Stimulated activated memory B cell treated with anti-CD40 and anti-IgM and Interleukin-4, amounts not matched to agents 10 μg/mL and 1 μg/mL and 100 μg/mL, for 72 hours (primary cell): Measurements from ENCODE around the gene GCKR.
"Not testable (repeated sequence)": the region's sequence is repeated elsewhere in the genome, so short reads cannot be mapped to it uniquely, and the experiment has no call there.

Experiments used
- ATAC-seq: fragments of 150-1000 bp; cut with Tn5 transposase; 2 replicates; pipeline ENCODE4 v1.10.0; 2021
- H3K27ac Mint-ChIP-seq: one replicate; pipeline ENCODE4 v1.8.0; 2022; ENCODE audit warnings: mild to moderate bottlenecking, mixed read lengths
- H3K27me3 Mint-ChIP-seq: one replicate; pipeline ENCODE4 v1.8.0; 2022; ENCODE audit warnings: mixed read lengths
- H3K36me3 Mint-ChIP-seq: one replicate; pipeline ENCODE4 v1.8.0; 2022; ENCODE audit warnings: mixed read lengths
- H3K4me1 Mint-ChIP-seq: one replicate; pipeline ENCODE4 v1.8.0; 2022; ENCODE audit warnings: mixed read lengths
- H3K4me3 Mint-ChIP-seq: one replicate; pipeline ENCODE4 v1.8.0; 2022; ENCODE audit warnings: mild to moderate bottlenecking, moderate library complexity, mixed read lengths
- H3K9me3 Mint-ChIP-seq: one replicate; pipeline ENCODE4 v1.8.0; 2022; ENCODE audit warnings: mixed read lengths

GCKR gene

GRCh38 chr2:27539649-27540048 lies 43.0 kb downstream of the GCKR start:
- H3K9me3 Mint-ChIP-seq, H3K36me3 Mint-ChIP-seq, ATAC-seq, H3K4me3 Mint-ChIP-seq, H3K27ac Mint-ChIP-seq, H3K4me1 Mint-ChIP-seq: not testable (repeated sequence)
- H3K27me3 Mint-ChIP-seq = peaks cover 23% of the 10 kb centered on the region

GRCh38 chr2:27544143-27544821 lies 47.6 kb downstream of the GCKR start:
- no peak for ATAC-seq
- Mint-ChIP-seq H3K4me1 (no peaks in the 10 kb centered on the region), H3K4me3 (no peak overlapping the region), H3K36me3 (no peaks in the 10 kb centered on the region), H3K27me3 (no peaks in the 10 kb centered on the region), H3K27ac (no peak overlapping the region), H3K9me3 (peaks cover 2% of the 10 kb centered on the region)

GRCh38 chr2:27545348-27546141 lies 48.9 kb downstream of the GCKR start:
- no peaks in the 10 kb centered on the region for H3K4me1 Mint-ChIP-seq
- no peaks in the 10 kb centered on the region for H3K27me3 Mint-ChIP-seq
- H3K36me3 Mint-ChIP-seq = no peaks in the 10 kb centered on the region
- H3K27ac Mint-ChIP-seq = no peak overlapping the region
- H3K9me3 Mint-ChIP-seq = peaks cover 2% of the 10 kb centered on the region
- no peak overlapping the region for H3K4me3 Mint-ChIP-seq
- no peak for ATAC-seq

- Mint-ChIP-seq H3K4me3 (no peak overlapping the region), H3K27me3 (peaks cover 8% of the 10 kb centered on the region), H3K36me3 (no peaks in the 10 kb centered on the region), H3K27ac (no peak overlapping the region), H3K9me3 (peaks cover 2% of the 10 kb centered on the region), H3K4me1 (no peaks in the 10 kb centered on the region)
- no peak for ATAC-seq
These were observed 52.7 kb downstream of the GCKR start for GRCh38 chr2:27549303-27549702.

DNA sequence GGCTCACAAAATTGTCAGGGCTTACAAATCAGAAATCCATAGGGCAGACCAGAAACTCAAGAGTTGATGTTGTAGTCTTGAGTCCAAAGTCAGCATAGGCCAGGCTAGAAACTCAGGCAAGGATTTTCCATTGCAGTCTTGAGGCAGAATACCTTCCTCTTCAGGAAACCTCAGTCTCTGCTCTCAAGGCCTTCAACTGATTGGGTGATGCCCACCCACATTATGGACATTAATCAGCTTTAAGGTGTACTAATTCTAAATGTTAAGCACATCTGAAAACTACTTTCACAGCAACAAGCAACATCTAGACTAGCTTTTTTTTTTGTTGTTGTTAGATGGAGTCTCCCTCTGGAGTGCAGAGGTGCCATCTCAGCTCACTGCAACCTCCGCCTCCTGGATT lies 54.9 kb downstream of the GCKR start:
- Mint-ChIP-seq H3K4me1 (no peaks in the 10 kb centered on the region), H3K36me3 (no peaks in the 10 kb centered on the region), H3K27me3 (peaks cover 10% of the 10 kb centered on the region), H3K9me3 (peaks cover 2% of the 10 kb centered on the region), H3K4me3 (no peak overlapping the region), H3K27ac (no peak overlapping the region)
- no peak for ATAC-seq

DNA sequence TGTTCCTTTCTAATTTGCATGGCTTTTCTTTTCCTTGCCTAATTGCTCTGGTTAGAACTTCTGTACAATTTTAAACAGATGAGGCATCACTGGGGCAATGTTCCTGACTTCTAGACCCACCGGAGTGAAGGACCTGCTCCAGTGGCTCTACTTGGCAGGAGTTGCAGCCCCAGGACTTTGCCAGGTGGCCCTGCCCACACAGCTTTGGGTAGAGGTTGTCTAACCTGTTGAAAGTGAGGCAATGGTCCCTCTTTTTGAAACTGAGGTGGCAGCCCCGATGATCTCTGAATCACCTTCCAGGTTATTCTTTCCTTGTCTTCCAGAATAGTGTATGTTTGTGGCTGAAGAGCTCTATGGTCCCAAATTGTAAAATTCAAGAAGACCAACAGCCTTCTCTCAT lies 56.3 kb downstream of the GCKR start:
- H3K9me3 Mint-ChIP-seq = no peaks in the 10 kb centered on the region
- H3K27me3 Mint-ChIP-seq = peaks cover 10% of the 10 kb centered on the region
- no peak overlapping the region for H3K27ac Mint-ChIP-seq
- no peaks in the 10 kb centered on the region for H3K36me3 Mint-ChIP-seq
- no peak overlapping the region for H3K4me3 Mint-ChIP-seq
- no peak for ATAC-seq
- no peaks in the 10 kb centered on the region for H3K4me1 Mint-ChIP-seq

DNA sequence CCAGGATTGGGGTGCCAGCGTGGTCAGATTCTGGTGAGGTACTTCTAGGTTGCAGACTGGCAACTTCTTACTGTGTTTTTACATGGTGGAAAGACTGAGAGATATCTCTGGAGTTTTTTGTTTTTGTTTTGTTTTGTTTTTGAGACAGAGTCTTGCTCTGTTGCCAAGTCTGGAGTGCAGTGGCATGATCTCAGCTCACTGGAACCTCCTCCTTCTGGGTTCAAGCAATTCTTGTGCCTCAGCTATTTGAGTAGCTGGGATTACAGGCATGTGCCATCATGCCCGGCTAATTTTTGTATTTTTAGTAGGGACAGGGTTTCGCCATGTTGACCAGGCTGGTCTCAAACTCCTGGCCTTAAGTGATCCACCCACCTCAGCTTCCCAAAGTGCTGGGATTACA lies 57.8 kb downstream of the GCKR start:
- peaks cover 10% of the 10 kb centered on the region for H3K27me3 Mint-ChIP-seq
- H3K4me3 Mint-ChIP-seq, H3K9me3 Mint-ChIP-seq, H3K36me3 Mint-ChIP-seq, H3K27ac Mint-ChIP-seq, ATAC-seq, H3K4me1 Mint-ChIP-seq: not testable (repeated sequence)

GRCh38 chr2:27559228-27559627 lies 62.6 kb downstream of the GCKR start:
- Mint-ChIP-seq H3K27me3 (peaks cover 3% of the 10 kb centered on the region), H3K36me3 (no peaks in the 10 kb centered on the region), H3K9me3 (no peaks in the 10 kb centered on the region), H3K4me1 (no peaks in the 10 kb centered on the region), H3K4me3 (no peak overlapping the region), H3K27ac (no peak overlapping the region)
- ATAC-seq = no peak

DNA sequence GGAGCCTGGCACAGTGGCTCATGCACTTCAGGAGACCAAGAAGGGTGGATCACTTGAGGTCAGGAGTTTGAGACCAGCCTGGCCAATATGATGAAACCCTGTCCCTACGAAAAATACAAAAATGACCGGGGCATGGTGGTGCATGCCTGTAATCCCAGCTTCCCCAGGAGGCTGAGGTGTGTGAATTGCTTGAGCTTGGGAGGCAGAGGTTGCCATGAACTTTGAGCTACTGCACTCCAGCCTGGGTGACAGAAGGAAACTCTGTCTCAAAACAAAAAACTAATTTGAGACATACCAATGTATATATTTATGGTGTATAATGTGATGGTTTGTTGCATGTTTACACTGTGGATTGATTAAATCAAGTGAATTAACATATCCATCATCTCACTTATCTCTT lies 64.4 kb downstream of the GCKR start:
- ATAC-seq = no peak
- Mint-ChIP-seq H3K36me3 (no peaks in the 10 kb centered on the region), H3K9me3 (no peaks in the 10 kb centered on the region), H3K27me3 (peaks cover 15% of the 10 kb centered on the region), H3K4me1 (no peaks in the 10 kb centered on the region), H3K4me3 (no peak overlapping the region), H3K27ac (no peak overlapping the region)

- no peaks in the 10 kb centered on the region for H3K4me1 Mint-ChIP-seq
- peaks cover 51% of the 10 kb centered on the region for H3K27me3 Mint-ChIP-seq
- ATAC-seq = no peak
These were observed 70.0 kb downstream of the GCKR start for GRCh38 chr2:27566628-27567027.

DNA sequence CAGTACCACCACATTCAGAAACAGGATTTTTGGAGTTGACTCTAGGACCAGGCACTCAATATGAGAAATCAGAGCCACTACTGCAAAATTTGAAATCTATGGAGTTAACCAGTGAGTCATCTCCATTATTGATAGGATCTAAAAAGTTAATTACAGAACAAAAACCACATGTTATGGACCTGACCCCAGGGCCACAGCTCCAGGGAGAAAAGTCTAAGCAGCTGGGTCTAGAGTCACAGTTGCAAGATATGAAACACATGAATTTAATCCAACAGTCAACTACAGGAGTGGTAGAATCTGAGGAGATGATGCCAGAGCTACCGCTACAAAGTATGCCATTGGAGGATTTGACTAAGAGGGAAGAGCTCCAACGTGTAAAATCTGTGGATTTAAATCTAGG lies 72.8 kb downstream of the GCKR start:
- Mint-ChIP-seq H3K27ac (no peak overlapping the region), H3K9me3 (peaks cover 4% of the 10 kb centered on the region), H3K4me3 (no peak overlapping the region), H3K4me1 (no peaks in the 10 kb centered on the region), H3K27me3 (peaks cover 49% of the 10 kb centered on the region), H3K36me3 (peaks cover 5% of the 10 kb centered on the region)
- ATAC-seq = no peak

More at GRCh38 chr2:27566628-27567027, 70.0 kb downstream of the GCKR start:
- Mint-ChIP-seq H3K36me3 (peaks cover 2% of the 10 kb centered on the region), H3K4me3 (no peak overlapping the region), H3K9me3 (peaks cover under 1% of the 10 kb centered on the region), H3K27ac (no peak overlapping the region)

- Mint-ChIP-seq H3K4me1 (no peaks in the 10 kb centered on the region), H3K27me3 (peaks cover 35% of the 10 kb centered on the region), H3K36me3 (peaks cover 5% of the 10 kb centered on the region)
These were observed 74.6 kb downstream of the GCKR start for GRCh38 chr2:27571197-27571596.

DNA sequence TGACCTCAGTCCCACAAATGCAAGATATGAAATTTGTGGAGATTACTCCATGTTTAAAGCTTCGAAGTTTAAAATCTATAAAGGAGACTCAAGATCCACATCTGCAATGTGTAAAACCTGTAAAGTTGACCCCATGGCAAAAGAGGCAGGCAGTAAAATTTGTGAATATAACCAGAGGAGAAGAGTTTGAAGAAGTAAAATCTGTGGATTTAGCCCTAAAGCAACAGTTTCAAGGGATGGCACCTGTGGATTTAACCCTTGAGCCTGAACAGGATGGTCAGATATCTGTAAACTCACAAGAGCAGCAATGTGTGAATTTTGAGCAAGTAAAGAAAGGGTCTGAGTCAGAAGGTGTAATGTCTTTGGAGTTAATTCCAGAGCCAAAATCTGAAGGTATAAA lies 75.0 kb downstream of the GCKR start:
- H3K4me1 Mint-ChIP-seq = no peaks in the 10 kb centered on the region
- no peak for ATAC-seq
- peaks cover 5% of the 10 kb centered on the region for H3K36me3 Mint-ChIP-seq
- H3K27me3 Mint-ChIP-seq = peaks cover 30% of the 10 kb centered on the region
- H3K4me3 Mint-ChIP-seq = no peak overlapping the region
- H3K9me3 Mint-ChIP-seq = peaks cover 4% of the 10 kb centered on the region
- H3K27ac Mint-ChIP-seq = no peak overlapping the region

More at GRCh38 chr2:27571197-27571596, 74.6 kb downstream of the GCKR start:
- Mint-ChIP-seq H3K27ac (no peak overlapping the region), H3K4me3 (no peak overlapping the region), H3K9me3 (peaks cover 4% of the 10 kb centered on the region)
- no peak for ATAC-seq

- Mint-ChIP-seq H3K4me1 (no peaks in the 10 kb centered on the region), H3K4me3 (no peak overlapping the region), H3K27ac (no peak overlapping the region), H3K27me3 (peaks cover 22% of the 10 kb centered on the region), H3K9me3 (peaks cover 4% of the 10 kb centered on the region), H3K36me3 (peaks cover 5% of the 10 kb centered on the region)
- ATAC-seq = no peak
These were observed 75.8 kb downstream of the GCKR start for GRCh38 chr2:27572439-27572838.

GRCh38 chr2:27572998-27573429 lies 76.4 kb downstream of the GCKR start:
- Mint-ChIP-seq H3K4me1 (no peaks in the 10 kb centered on the region), H3K36me3 (peaks cover 5% of the 10 kb centered on the region), H3K4me3 (no peak overlapping the region), H3K27me3 (peaks cover 17% of the 10 kb centered on the region), H3K9me3 (peaks cover 4% of the 10 kb centered on the region), H3K27ac (no peak overlapping the region)
- ATAC-seq = no peak
